NT2/D1 (cell line): ENCODE measurements around the gene ECT2L.

Source experiments
- SUZ12 ChIP-seq: IDR thresholded peaks from 2 replicates; pipeline ENCODE4 v1.6.1; 2011; ENCODE audit not compliant: insufficient read length, insufficient read depth; ENCODE audit errors: extremely low read depth
- YY1 ChIP-seq: IDR thresholded peaks from 2 replicates; pipeline ENCODE4 v1.6.1; 2011; ENCODE audit not compliant: insufficient read length, insufficient read depth
- ZNF274 ChIP-seq: IDR thresholded peaks from 2 replicates; pipeline ENCODE4 v1.6.1; 2011; ENCODE audit warnings: mild to moderate bottlenecking, low read depth, low read length

DNA sequence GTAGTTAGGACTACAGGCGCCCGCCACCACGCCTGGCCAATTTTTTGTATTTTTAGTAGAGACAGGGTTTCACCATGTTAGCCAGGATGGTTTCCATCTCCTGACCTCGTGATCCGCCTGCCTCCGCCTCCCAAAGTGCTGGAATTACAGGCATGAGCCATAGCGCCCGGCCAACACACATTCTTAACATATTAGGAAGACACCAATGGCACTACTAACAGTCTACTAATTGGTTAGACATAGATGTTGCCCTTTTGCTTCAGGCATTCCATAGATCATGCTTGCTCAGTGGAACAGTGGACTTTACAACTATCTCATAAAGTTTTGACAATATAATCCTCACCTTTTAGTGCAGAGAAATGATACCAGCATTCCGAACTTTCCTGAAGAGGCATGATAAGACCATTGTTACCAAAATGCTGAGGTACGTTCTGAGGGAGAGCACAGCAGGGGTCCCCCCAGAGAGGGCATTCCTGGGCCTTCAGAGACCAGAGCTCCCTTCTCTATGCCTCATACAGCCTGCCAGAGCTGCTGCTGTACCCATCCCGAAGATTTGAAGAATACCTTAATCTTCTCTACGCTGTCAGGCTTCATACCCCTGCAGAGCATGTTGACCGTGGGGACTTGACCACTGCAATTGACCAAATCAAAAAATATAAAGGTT is 89.4 kb downstream of the ECT2L start:
- TF ChIP-seq YY1 = no peak
- no peak for TF ChIP-seq ZNF274
- no peak for TF ChIP-seq SUZ12
